Epithelial cell of esophagus (primary cell): ENCODE results near the gene GPR37L1.

Experiments
- DNase-seq: peaks from one replicate; pipeline ENCODE4 v3.0.0; 2010; ENCODE audit warnings: low read depth
- H3K4me3 ChIP-seq: 2 replicates; pipeline ENCODE4 v1.5.1; 2011; ENCODE audit warnings: mild to moderate bottlenecking, low read length, control low read depth
- TF ChIP-seq, protein P1 (sequence below): IDR thresholded peaks from 2 replicates; pipeline ENCODE4 v1.5.1; 2011; ENCODE audit warnings: low read depth, mild to moderate bottlenecking, low read length, control low read depth, inconsistent platforms; ENCODE audit not compliant: insufficient read depth; ENCODE audit errors: missing control alignments

GPR37L1 gene

DNA sequence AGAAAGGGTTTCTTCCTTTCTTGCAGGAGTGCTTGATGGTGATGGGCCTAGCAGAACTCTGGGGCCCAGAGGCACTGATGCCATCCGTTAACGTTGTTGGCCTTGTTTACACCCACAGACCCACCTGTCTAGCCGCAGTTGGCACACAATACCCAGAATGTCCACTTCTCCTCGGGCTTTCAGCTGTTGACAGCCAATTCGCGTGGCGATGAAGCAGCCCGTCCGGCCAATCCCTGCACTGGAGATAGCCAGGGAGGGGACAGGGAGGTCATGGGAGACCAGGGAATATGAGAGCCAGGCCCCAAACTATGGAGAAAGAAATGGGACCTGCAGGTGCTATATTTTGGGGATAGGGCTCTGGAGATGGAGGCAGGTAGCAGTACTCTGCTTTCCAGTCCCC is 27.5 kb downstream of the GPR37L1 start:
- TF ChIP-seq, protein P1, sequence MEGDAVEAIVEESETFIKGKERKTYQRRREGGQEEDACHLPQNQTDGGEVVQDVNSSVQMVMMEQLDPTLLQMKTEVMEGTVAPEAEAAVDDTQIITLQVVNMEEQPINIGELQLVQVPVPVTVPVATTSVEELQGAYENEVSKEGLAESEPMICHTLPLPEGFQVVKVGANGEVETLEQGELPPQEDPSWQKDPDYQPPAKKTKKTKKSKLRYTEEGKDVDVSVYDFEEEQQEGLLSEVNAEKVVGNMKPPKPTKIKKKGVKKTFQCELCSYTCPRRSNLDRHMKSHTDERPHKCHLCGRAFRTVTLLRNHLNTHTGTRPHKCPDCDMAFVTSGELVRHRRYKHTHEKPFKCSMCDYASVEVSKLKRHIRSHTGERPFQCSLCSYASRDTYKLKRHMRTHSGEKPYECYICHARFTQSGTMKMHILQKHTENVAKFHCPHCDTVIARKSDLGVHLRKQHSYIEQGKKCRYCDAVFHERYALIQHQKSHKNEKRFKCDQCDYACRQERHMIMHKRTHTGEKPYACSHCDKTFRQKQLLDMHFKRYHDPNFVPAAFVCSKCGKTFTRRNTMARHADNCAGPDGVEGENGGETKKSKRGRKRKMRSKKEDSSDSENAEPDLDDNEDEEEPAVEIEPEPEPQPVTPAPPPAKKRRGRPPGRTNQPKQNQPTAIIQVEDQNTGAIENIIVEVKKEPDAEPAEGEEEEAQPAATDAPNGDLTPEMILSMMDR: no peak
- DNase-seq: no peak
- no peak overlapping the region for H3K4me3 ChIP-seq

GRCh38 chr1:202150602-202151001 is 27.9 kb downstream of the GPR37L1 start:
- TF ChIP-seq, protein P1: no peak
- no peak for DNase-seq
- H3K4me3 ChIP-seq: no peak overlapping the region

DNA sequence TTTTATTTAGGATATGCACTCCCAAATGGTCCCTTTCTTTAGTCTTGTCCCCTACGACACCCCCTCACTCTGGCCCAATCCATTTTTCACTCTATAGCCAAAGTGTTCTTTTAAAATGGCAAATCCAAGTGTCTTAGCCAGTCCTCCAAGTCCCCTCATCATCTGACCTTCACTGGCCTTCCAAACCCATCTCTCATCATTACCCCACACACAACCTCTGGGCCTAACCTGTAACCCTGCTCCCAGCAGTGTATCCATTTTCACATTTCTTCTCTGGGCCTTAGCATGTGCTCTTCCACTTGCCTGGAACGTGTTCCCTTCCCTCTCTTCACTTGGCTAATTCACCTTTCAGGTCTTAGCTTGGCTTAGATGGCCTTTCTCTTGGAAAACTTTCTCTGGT is 28.3 kb downstream of the GPR37L1 start:
- DNase-seq: no peak
- TF ChIP-seq, protein P1: no peak
- no peak overlapping the region for H3K4me3 ChIP-seq

DNA sequence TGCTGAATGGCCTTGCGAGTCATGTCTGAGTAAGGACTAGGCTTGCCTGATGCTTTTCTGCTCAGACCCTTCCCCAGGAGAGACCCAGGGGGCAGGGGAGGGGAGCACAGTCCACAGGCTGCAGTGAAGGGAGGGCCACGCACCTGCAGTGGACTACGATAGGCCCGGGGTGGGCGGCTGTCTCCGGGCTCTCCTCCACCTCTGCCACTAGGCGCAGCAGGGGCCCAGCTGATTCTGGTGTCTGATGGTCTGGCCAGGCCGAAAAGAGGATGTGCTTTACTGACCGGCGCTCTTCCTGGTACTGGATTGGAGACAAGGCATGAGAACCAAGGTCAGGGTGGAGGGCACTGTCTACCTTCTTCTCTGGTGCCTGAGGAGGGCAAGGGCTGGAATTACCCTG is 29.7 kb downstream of the GPR37L1 start:
- DNase-seq: no peak
- no peak overlapping the region for H3K4me3 ChIP-seq

GRCh38 chr1:202153284-202153683 is 30.6 kb downstream of the GPR37L1 start:
- TF ChIP-seq, protein P1: no peak
- no peak for DNase-seq
- H3K4me3 ChIP-seq: no peak overlapping the region

More for the DNA sequence above, 29.7 kb downstream of the GPR37L1 start:
- TF ChIP-seq, protein P1: no peak

DNA sequence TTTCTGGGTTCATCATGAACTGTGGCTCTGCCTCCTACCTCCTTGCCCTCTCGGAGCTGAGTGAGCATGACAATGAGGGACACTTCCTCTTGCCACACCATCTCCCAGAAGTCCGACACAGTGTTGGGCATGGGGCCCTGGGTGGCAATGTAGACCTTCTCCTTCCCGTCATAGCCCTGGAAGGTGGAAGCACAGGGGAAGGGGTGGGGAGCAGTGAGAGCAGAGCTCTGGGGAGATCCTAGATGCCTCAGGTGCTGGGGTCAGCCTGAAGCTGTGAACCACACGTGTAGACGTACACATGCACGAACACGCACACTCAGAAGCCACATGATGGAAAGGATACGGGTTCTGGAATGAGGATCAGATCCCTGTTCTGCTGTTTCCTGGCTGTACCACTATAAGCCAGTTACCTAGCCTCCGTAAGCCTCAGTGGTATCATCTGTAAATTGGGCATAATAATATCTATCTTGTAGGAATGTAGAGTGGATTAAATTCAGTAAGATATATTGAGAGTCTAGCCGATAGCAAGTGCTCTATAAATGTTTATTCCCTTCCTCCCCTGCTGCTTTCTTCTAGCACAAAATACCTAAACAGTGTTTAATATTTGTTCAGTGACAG is 31.5 kb downstream of the GPR37L1 start:
- H3K4me3 ChIP-seq: no peak overlapping the region
- TF ChIP-seq, protein P1: no peak
- DNase-seq: no peak

GRCh38 chr1:202154766-202155477 is 32.2 kb downstream of the GPR37L1 start:
- H3K4me3 ChIP-seq: no peak overlapping the region
- TF ChIP-seq, protein P1: peak; percentile 67
- DNase-seq: peak; percentile 81
